Right cardiac atrium (tissue), 5 donors: ENCODE measurements around the gene SLIT3. TPM values are rescaled to one million over a fixed set of nuclear protein-coding genes. Genes with fewer than 3 reads are reported as not detected.
A peak's percentile ranks its signal among the peaks of the same experiment; 100 is the strongest.

Experiments used
- ATAC-seq, 2 donors: fragments of 200-7000 bp; cut with Tn5 transposase; one replicate each; pipeline versions ENCODE4 v1.8.0 to v1.9.1; 2020; ENCODE audit warnings: moderate library complexity in 2 of 2, mild to moderate bottlenecking in 1 of 2
- DNase-seq, 3 donors: peaks; one replicate each; pipeline ENCODE4 v3.0.0-alpha.2; 2020
- H3K27ac ChIP-seq: one replicate; pipeline ENCODE4 v1.5.1; 2013; ENCODE audit warnings: mild to moderate bottlenecking, low read length, control low read depth, moderate library complexity
- H3K27me3 ChIP-seq: one replicate; pipeline ENCODE4 v1.6.1; 2013; ENCODE audit not compliant: control insufficient read depth, insufficient read depth
- H3K4me1 ChIP-seq: one replicate; pipeline ENCODE4 v1.6.1; 2013; ENCODE audit warnings: low read length; ENCODE audit not compliant: control insufficient read depth, insufficient read depth
- H3K4me3 ChIP-seq: one replicate; pipeline ENCODE4 v1.5.1; 2013; ENCODE audit warnings: low read length, control low read depth
- H3K9me3 ChIP-seq: one replicate; pipeline ENCODE4 v1.6.1; 2013; ENCODE audit warnings: low read length; ENCODE audit not compliant: control insufficient read depth
- WGBS: extraction: QIAGEN DNeasy Blood & Tissue Kit; methylation state at CpG from one replicate; pipeline ENCODE4 v1.1.7; 2013; 5-methylcytosine and 5-hydroxymethylcytosine counted together
- intact Hi-C, 4 donors: fragments of 100-400 bp; cut with DNase I; formaldehyde crosslinking; loops; one replicate each; pipeline versions ENCODE4 v1.11.0 to v1.14.0; 2022 to 2023
- polyA plus RNA-seq: library from polyadenylated mRNA; stranded (reverse); fragments of 200-250 nt; gene quantifications from one replicate; pipeline ENCODE4 v1.2.3, GENCODE V29; 2013
- total RNA-seq, 4 donors: library from RNA; stranded (reverse); fragmentation: NEBNext Ultra II Directional; extraction: Animal tissue kit (Norgen Biotek cat#: 25700); gene quantifications; one replicate each; pipeline ENCODE4 v1.2.1, GENCODE V29; 2021
- donor health status: healthy with polysubstance abuse.
- donor health status: DM: no; HTN: yes; CAD: no.
- donor health status: DM: no; HTN: no; CAD: no.
- donor health status: DM: no; HTN: yes; CAD: no; lungs with severe emphysema.
- donor health status: DM: yes; HTN: yes; CAD: no.

Gene SLIT3
- total and polyA plus RNA-seq, 5 donors = 32.9 to 188 (median 109) TPM

GRCh38 chr5:168681556-168682183, 619.3 kb downstream of the SLIT3 start:
- no peaks in the 10 kb centered on the region for H3K27me3 ChIP-seq
- peaks cover 12% of the 10 kb centered on the region for H3K4me1 ChIP-seq
- intact Hi-C loops = loop anchor here in 1 of 4 donors (5.0 to 10.0 kb wide), 2 partner anchors 621 to 863 kb away; partner anchors contain the start of gene SLIT3
- peak; percentile 71 to 78 (median 74) for DNase-seq
- 41% methylated on average over 4 of the region's 4 CpGs for WGBS
- H3K9me3 ChIP-seq = no peaks in the 10 kb centered on the region
- peak overlapping the region; percentile 78 for H3K27ac ChIP-seq
- ATAC-seq = peak; percentile 82 to 89
- H3K4me3 ChIP-seq = no peak overlapping the region

- ATAC-seq = no peak
- Histone ChIP-seq H3K27ac (no peak overlapping the region), H3K9me3 (no peaks in the 10 kb centered on the region), H3K4me1 (peaks cover 12% of the 10 kb centered on the region), H3K27me3 (no peaks in the 10 kb centered on the region), H3K4me3 (no peak overlapping the region)
- no peak for DNase-seq
- WGBS = 50% methylated on average over 2 of the region's 2 CpGs
- intact Hi-C loops = loop anchor here in 1 of 4 donors (5.0 to 10.0 kb wide), 2 partner anchors 622 to 864 kb away; partner anchors contain the start of gene SLIT3
Measured at GRCh38 chr5:168680395-168680794, 620.5 kb downstream of the SLIT3 start.

GRCh38 chr5:168679515-168679920, 621.4 kb downstream of the SLIT3 start:
- Histone ChIP-seq H3K27me3 (no peaks in the 10 kb centered on the region), H3K4me3 (no peak overlapping the region), H3K27ac (no peak overlapping the region), H3K9me3 (no peaks in the 10 kb centered on the region), H3K4me1 (peaks cover 12% of the 10 kb centered on the region)
- ATAC-seq (peak; percentile 39 to 55), DNase-seq (peak; percentile 77 to 86 (median 80))
- 6% methylated on average over 9 of the region's 9 CpGs for WGBS
- intact Hi-C loops = loop anchor here in 2 of 4 donors (5.0 to 10.0 kb wide), 2 partner anchors 268 to 895 kb away; no protein-coding TSS in a partner anchor

GRCh38 chr5:168676501-168676900, 624.4 kb downstream of the SLIT3 start:
- ATAC-seq = no peak
- intact Hi-C loops = loop anchor here in 2 of 4 donors (5.0 to 10.0 kb wide), 2 partner anchors 271 to 898 kb away; no protein-coding TSS in a partner anchor

GRCh38 chr5:168675883-168676408, 625.0 kb downstream of the SLIT3 start:
- H3K4me1 ChIP-seq = peaks cover 5% of the 10 kb centered on the region
- DNase-seq = no peak
- H3K27me3 ChIP-seq = no peaks in the 10 kb centered on the region
- intact Hi-C loops = loop anchor here in 2 of 4 donors (5.0 to 10.0 kb wide), 2 partner anchors 271 to 899 kb away; no protein-coding TSS in a partner anchor
- H3K9me3 ChIP-seq = no peaks in the 10 kb centered on the region
- 93% methylated on average over 2 of the region's 2 CpGs for WGBS
- no peak for ATAC-seq
- H3K4me3 ChIP-seq = no peak overlapping the region
- H3K27ac ChIP-seq = no peak overlapping the region

More at GRCh38 chr5:168676501-168676900, 624.4 kb downstream of the SLIT3 start:
- no peak for DNase-seq
- Histone ChIP-seq H3K4me3 (no peak overlapping the region), H3K27me3 (no peaks in the 10 kb centered on the region), H3K27ac (no peak overlapping the region), H3K4me1 (peaks cover 7% of the 10 kb centered on the region), H3K9me3 (no peaks in the 10 kb centered on the region)
- 74% methylated on average over 4 of the region's 4 CpGs for WGBS

GRCh38 chr5:168674893-168675482, 626.0 kb downstream of the SLIT3 start:
- intact Hi-C loops = loop anchor here in 2 of 4 donors (5.0 to 10.0 kb wide), 2 partner anchors 272 to 900 kb away; no protein-coding TSS in a partner anchor
- Histone ChIP-seq H3K4me3 (no peak overlapping the region), H3K9me3 (no peaks in the 10 kb centered on the region), H3K27ac (no peak overlapping the region), H3K4me1 (peaks cover 2% of the 10 kb centered on the region), H3K27me3 (no peaks in the 10 kb centered on the region)
- 82% methylated on average over 5 of the region's 5 CpGs for WGBS
- no peak for ATAC-seq
- DNase-seq = no peak

GRCh38 chr5:168672888-168673287, 628.1 kb downstream of the SLIT3 start:
- no peak overlapping the region for H3K4me3 ChIP-seq
- DNase-seq (no peak), ATAC-seq (no peak)
- no peaks in the 10 kb centered on the region for H3K27me3 ChIP-seq
- no peaks in the 10 kb centered on the region for H3K9me3 ChIP-seq
- WGBS = 90% methylated on average over 4 of the region's 4 CpGs
- no peak overlapping the region for H3K27ac ChIP-seq
- intact Hi-C loops = loop anchor here in 1 of 4 donors (10.0 kb wide), 1 partner anchor 902 kb away; no protein-coding TSS in a partner anchor
- H3K4me1 ChIP-seq = no peaks in the 10 kb centered on the region

GRCh38 chr5:168672016-168672415, 628.9 kb downstream of the SLIT3 start:
- no peak for ATAC-seq
- no peak overlapping the region for H3K4me3 ChIP-seq
- 66% methylated on average over 6 of the region's 6 CpGs for WGBS
- no peak overlapping the region for H3K27ac ChIP-seq
- H3K27me3 ChIP-seq = no peaks in the 10 kb centered on the region
- intact Hi-C loops = loop anchor here in 1 of 4 donors (10.0 kb wide), 1 partner anchor 903 kb away; no protein-coding TSS in a partner anchor
- no peaks in the 10 kb centered on the region for H3K4me1 ChIP-seq
- DNase-seq = no peak
- no peaks in the 10 kb centered on the region for H3K9me3 ChIP-seq

GRCh38 chr5:168670881-168671575, 629.9 kb downstream of the SLIT3 start:
- intact Hi-C loops = loop anchor here in 1 of 4 donors (10.0 kb wide), 1 partner anchor 904 kb away; no protein-coding TSS in a partner anchor
- WGBS = 76% methylated on average over 22 of the region's 22 CpGs
- H3K27me3 ChIP-seq = no peaks in the 10 kb centered on the region
- H3K4me3 ChIP-seq = no peak overlapping the region
- no peaks in the 10 kb centered on the region for H3K9me3 ChIP-seq
- ATAC-seq (peak in 1 of 2 donors; percentile 26), DNase-seq (no peak)
- no peaks in the 10 kb centered on the region for H3K4me1 ChIP-seq
- H3K27ac ChIP-seq = no peak overlapping the region

GRCh38 chr5:168669668-168670378, 631.1 kb downstream of the SLIT3 start:
- ATAC-seq (no peak), DNase-seq (no peak)
- H3K27me3 ChIP-seq = no peaks in the 10 kb centered on the region
- intact Hi-C loops = loop anchor here in 1 of 4 donors (10.0 kb wide), 1 partner anchor 905 kb away; no protein-coding TSS in a partner anchor
- no peaks in the 10 kb centered on the region for H3K4me1 ChIP-seq
- H3K4me3 ChIP-seq = no peak overlapping the region
- no peak overlapping the region for H3K27ac ChIP-seq
- H3K9me3 ChIP-seq = no peaks in the 10 kb centered on the region
- WGBS = 88% methylated on average over 6 of the region's 6 CpGs
